Raji (cell line): ENCODE data around the gene RAB17.

Experiments
- POLR2A ChIP-seq: IDR thresholded peaks from 2 replicates; pipeline ENCODE4 v1.6.1; 2011; ENCODE audit warnings: low read depth, low read length, control low read depth; ENCODE audit not compliant: insufficient read depth

RAB17 gene

DNA sequence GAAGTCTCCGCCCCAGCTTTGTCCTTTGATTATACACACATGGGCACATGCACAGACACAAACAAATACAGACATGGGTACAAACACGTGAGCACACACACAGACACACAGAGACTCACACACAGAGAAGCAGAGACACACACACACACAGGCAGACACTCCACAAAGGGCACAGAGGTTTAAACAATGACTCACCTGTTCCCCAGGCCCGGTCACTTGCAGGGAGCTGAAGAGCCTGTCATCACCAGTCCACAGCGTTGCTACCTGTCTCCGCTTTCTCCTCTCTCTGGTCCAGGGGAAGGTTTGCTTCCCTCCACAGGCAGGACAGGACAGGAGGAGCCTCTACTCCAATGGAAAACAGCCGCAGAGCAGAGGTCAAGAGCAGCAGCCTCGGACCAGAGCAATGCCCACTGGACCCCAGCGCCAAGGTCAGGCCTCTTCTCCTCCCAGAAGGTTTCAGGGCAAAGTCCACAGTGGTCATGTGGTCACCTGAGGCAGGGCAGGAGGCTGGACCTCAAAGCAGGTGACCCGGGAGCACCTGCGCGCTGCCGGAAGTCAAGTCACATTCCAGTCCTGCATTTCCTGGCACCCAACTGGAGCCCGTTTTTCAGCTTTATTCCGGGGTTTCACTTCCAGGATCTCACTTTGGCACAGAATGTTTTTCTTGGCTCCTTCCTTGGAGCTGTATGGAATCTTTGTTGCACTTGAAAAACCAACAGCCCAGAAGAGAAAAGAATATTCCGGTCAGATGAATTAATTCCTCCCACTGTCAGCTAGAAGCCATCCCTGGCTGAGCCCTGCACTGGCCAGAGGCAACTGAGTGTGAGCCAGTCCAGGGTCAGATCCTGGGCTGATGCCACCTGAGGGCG is at the start of gene RAB17:
Gene RAB17, minus strand, starts transcription at position 463 of the 869 bp plus-strand sequence. CDS start 4,580 bp downstream, outside the sequence.
- no peak for TF ChIP-seq POLR2A

DNA sequence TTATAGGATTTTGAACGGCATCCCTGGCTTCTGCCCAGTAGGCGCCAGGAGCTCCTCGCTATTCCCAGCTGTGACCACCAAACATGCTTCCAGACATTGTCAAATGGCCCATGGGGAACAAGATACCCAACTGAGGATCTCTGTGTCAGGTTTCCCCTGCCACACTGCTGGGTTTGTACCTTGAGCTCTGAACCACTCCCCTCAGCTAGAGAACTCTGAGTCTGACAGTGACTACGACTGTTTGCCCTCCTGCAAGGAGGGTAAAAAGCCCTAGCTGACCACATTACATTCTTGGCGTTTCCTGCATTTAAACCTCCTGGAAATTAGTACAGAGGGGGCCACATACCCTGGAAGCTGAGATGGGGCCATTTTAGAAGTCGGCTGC is 49.3 kb upstream of the RAB17 start:
- no peak for TF ChIP-seq POLR2A

GRCh38 chr2:237639052-237639835 is 48.7 kb upstream of the RAB17 start:
- TF ChIP-seq POLR2A = no peak

DNA sequence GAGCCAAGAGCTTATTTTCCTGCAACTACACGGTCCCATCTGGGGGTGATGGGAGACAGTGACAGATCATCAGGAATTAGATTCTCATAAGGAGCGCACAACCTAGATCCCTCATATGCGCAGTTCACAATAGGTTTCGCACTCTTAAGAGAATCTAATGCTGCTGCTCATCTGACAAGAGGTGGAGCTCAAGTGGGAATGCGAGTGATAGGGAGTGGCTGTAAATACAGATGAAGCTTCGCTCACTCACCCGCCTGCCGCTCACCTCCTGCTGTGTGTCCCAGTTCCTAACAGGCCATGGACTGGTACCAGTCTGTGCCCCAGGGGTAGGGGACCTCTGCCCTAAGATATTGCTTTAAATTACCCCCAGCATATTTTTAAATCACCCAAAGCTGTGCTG is 47.6 kb upstream of the RAB17 start:
- TF ChIP-seq POLR2A = no peak

DNA sequence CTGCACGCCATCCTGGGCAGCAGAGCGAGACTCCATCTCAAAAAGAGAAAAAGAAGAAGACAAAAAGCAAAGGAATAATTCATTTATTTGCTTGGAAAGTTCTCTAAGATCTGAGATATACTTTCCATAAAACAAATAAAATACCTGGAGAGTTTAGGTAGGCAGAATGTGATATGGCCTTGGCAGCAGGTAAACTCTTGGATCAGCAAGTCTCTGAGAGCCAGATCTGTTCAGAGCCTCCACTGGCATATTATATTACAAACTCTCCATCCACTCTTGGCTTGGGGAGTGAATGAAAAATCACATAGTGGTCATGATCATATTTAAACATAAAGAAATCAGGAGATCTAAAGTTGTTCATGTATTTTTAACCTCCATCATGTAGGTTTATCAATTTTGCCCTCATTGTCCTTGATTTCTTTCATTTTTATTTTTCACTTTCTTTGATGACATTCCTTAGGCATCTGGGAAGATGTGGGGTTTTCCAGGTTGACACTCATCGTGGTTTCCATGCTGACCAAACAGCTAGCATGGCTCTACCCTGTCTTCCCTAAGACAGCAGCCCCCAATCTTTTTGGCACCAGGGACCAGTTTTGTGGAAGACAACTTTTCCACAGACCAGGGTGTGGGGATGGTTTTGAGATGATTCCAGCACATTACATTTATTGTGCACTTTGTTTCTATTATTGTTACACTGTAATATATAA is 47.0 kb upstream of the RAB17 start:
- TF ChIP-seq POLR2A = no peak

GRCh38 chr2:237636578-237636977 is 46.0 kb upstream of the RAB17 start:
- TF ChIP-seq POLR2A = no peak

DNA sequence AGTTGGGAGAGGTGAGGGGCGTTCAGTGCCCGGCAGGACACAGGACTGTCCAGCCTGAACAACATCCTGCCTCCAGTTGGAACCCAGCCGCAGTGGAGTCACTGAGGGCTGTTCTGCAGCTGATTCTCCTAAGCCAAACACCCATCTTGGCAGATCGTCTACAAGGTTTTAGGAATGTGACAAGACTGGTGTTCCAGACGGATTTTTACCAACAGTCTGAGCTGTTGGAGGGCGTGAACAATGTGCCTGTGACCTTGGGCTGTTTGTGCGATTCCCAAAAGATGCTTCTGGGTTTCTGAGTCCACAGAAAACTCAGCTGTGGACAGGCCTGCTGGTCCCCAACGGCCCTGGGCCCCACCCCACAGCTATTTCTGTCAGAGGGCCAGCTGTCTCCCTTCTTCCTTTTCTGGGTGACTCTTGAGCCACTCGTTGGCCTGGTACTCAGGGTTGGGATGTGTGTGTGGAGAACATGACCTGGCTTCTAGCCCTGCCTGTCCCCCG is 42.6 kb upstream of the RAB17 start:
- TF ChIP-seq POLR2A = no peak

GRCh38 chr2:237631801-237632585 is 41.5 kb upstream of the RAB17 start:
- no peak for TF ChIP-seq POLR2A

DNA sequence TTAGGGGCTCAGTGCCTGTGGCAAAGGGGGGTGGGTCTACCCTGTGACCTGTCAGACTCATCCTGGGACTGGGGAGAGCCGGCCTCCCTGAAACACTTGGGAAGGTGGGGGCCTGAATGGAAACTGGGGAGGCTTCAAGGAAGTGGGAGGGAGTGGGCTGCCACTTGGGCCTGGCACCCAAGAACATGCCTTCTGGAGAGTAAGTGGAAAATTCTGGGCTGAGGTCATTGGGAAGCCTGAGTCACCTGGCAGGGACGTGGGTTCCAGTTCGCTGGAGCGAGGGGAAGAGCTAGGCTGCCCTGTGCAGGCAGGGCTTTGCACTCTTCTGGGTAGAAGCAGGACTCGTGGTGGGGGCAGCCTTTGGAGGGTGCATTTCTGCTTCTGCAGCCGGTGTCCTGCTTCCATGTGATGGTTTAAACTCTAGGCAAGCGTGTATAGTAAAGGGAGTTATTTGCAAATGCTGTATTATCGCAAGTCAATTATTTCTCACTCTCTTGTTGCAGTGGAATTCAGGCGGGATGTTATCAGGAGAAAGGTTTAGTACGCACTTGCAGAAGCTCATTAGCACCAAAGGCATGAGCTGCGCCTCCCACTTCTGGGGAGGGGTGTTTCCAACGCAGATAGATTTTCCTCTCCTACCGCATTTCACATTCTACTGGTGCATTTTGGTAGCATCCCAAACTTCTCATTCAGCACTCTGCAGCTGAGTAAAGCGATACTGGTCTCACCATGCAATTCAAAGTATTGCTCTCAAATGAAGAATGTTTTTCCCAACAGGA is 40.7 kb upstream of the RAB17 start:
- no peak for TF ChIP-seq POLR2A

DNA sequence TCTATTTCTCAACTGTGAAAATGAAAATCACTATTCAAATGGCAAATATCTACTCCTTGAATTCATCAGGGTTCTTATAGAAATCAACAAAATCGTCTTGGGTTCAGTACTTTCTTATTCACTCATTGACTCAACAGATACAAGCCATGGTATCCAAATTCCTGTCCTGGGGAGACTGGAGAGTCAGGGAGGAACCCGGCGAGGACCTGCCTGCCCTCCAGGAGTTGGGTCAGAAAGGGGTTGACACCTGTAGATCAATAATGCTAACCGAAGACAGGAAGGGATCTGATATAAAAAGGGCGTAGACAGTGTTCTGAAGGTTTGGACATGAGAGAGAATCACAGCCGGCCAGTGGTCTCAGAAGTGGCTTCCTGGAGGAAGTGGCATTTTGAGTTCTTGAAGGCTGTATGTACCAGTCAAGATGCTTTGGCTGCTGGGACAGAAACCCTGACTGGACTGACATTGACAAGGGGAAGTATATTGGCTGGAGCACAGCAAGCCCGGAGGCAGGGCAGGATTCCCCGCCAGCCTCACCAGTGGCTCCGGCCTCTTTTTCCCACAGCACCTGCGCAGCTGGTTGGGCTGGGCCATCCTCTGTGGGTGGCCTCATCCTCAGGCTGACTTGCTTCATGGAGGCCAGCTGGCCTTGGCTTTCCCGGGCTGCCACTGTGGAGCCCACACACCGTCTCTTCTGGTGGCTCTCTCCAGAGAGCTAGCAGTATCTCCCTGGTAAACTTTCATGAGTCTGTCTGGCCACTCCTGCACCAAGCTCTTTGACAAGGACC is 39.9 kb upstream of the RAB17 start:
- TF ChIP-seq POLR2A = no peak

- TF ChIP-seq POLR2A = no peak
Observed at GRCh38 chr2:237629739-237630138, 39.2 kb upstream of the RAB17 start.

- TF ChIP-seq POLR2A = no peak
Observed at GRCh38 chr2:237629188-237629534, 38.6 kb upstream of the RAB17 start.

GRCh38 chr2:237628247-237629187 is 38.0 kb upstream of the RAB17 start:
- TF ChIP-seq POLR2A = no peak
